Stimulated activated CD8-positive, alpha-beta memory T cell treated with anti-CD3 and anti-CD28 coated beads, Interleukin-15, amount 100 ng/mL, for 48 hours (primary cell): ENCODE data around the gene TXNDC17.
"Not testable (repeated sequence)": the region's sequence is repeated elsewhere in the genome, so short reads cannot be mapped to it uniquely, and the experiment has no call there.

Source experiments
- DNase-seq, 2 donors: peaks; one replicate each; pipeline ENCODE4 v3.0.0-alpha.2; 2020; ENCODE audit warnings: low read depth in 2 of 2

Gene TXNDC17

DNA sequence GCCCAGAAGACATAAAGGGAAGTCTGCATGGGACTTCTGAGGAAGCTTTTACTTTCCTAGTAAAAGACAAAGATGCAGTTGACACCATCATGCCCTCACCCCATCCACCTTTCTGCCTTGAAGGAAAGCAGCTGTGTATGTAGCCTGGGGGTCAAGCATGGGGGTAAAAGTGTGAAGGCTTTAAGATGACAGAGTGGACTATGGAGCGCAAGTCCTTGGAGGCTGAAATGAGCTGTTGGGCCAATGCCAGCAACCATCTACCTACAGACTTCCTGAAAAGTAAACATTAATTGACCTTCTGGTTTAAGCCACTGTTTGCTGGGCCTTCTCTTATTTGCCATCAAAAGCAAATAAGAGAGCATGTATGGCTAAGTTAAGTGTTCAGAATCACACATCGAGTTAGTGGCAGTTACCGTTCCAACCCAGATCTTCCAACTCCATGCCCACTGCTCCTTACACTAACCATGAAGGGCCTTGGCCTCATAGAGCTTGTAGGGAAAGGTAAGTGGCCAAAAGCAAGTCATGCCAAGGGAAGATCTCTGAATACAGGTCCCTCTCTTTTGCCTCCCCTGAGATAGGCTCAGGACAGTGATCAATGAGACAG lies 42.3 kb downstream of the TXNDC17 start:
- no peak for DNase-seq

DNA sequence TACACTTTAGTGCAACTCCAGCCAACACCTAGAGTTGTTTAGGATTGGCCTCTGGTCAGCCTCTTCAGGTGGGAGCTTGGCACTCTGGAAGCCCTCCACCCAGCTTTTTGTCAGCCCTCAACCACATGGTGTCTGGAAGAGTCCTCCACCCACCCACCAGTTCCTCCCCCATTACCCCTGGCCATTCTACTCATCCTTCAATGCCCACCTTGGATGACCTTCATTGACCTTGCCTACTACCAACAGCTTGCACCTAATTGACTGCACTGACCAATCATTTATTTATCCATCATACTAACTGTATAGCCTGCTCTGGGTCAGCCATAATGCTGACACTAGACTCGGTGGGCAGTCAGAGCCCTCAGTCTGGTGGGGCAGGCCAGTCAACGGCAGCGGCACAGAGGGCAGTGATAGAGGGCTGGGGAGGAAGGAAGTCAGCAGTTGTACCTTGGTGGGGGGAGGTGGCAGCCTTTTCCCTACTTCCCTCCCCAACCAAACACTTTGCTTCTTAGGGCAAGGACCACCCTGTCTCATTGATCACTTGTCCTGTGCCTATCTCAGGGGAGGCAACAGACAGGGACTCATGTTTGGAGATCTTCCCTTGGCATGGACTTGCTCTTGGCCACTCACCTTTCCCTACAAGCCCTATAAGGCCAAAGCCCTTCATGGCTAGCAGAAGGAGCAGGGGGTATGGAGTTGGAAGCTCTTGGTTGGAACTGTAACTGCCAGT lies 43.0 kb downstream of the TXNDC17 start:
- no peak for DNase-seq

DNA sequence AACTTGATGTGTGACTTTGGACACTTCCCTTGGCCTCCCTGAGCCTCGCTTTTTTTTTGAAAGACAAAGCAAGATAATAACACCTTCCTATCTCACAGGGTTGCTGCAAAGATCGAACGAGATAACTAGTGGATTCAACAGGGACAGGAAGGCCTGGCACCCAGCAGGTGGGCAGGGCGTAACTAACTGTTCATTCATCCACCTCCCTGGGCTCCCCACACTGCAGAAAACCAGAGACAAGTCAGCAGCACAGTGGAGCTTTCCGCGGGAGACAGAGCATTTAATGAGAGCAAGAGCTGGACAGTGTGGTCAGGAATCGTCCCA lies 43.6 kb downstream of the TXNDC17 start:
- no peak for DNase-seq

DNA sequence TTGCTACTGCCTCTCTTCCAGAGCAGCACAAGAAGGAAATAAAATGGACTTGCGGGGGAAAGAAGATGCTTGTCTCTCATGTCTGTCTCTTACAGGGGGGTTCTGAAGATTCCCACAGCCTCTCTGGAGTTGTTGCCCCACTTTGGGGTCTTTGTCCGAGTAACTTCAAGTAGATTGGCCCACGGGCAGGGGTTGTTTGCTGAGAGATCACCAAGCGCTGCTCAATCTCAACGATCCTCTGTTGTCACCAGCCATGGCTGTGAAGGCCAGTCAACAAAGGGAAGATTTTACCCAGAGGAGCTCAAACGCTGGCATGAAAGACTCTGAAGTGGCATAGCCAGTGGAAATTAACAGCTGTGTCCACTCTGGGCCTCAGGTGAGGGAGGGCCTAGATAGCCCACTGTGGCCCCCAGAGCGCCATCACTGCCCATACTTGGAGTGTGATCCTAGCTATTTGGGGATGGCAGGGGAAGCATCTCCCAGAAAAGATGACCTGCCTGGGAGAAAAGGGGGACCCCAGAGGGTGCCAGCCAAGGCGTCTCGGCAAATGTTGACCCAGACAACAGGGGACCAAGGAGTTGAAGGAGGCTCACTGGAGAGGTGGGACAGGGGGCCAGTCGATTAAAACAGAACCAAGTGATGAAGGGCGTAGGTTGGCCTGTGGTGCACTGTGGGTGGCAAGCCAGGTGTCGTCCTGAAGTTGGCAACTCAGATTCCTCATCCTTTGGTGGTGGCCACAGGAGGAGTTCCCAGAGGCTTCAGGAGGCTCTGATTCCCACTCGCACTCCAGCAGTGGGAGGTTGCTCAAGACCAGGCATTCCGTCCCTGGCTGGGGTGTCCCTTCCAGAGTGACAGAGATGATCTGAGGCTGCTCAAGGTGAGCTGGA lies 44.3 kb downstream of the TXNDC17 start:
- no peak for DNase-seq

DNA sequence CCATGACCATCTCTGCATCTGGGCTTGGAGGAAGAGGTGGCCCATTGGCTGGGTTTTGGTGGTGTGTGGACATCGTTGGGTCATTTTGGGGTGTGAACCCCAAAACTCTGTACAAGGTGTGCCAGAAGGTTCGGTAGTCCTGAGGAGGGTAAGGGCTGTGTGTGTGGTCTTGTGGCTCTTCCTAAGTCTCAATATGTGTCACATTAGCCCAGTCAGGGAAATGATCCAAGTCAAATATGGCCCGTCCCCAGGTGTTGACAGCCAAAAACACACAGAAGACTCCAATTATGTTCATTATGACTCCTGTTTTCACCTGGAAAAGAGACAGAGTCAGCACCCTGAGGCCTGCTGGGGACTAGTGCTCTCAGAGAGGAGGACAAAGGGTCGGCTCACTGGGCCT lies 45.2 kb downstream of the TXNDC17 start:
- no peak for DNase-seq

DNA sequence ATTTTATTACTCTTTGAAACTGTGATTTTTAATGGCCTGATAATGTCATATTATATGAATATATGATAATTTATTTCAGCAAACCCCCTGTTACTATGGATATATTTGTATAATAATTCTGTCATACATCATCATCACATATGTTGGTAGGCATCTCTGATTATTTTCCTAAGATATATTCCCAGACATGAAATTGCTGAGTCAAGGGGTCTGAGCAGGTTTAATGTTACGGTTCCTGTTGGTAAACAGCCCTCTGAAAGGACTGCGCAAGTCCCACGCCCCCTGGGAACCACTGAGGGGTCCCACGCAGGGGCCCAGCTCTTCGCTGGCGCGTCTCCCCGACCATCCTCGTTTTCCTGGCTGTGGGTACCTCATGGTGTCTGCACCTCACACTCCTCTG lies 48.1 kb downstream of the TXNDC17 start:
- no peak for DNase-seq

DNA sequence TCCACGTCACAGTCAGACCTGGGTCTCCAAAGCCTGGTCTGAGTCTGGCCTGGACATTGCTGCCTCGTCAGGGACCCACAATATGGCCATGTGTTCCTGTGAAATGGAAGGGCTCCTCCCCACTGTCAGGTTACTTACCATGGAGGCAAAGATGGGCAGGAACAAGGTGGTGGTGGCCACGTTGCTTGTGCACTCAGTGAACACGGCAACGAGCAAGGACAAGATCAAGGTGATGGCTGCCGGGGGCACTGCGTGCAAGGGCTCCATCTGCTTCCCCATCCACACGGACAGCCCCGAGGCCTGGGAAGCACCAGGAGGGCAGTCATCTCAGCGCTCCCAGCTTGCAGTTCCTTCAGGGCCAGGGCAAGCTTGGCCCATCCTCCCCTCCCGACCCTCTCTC lies 49.8 kb downstream of the TXNDC17 start:
- no peak for DNase-seq

DNA sequence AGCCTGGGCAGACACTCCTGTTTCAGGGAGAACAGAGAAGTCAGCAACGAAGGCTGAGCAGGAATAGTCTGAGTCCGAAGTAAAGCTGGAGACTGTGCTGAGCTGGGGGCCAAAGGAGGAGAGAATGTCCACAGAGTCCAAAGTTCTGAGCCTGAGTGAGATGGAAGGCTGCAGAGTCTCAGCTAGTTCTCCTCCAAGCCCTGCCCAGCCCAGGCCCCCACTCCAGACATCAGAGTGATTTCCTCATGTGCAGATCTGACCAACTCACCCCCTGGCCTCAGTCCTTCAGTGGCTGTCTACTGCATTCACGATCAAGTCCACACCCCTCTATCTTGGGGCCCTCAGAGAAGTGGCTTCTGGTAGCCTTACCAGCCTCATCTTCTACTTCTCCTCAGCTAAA lies 50.7 kb downstream of the TXNDC17 start:
- no peak for DNase-seq

DNA sequence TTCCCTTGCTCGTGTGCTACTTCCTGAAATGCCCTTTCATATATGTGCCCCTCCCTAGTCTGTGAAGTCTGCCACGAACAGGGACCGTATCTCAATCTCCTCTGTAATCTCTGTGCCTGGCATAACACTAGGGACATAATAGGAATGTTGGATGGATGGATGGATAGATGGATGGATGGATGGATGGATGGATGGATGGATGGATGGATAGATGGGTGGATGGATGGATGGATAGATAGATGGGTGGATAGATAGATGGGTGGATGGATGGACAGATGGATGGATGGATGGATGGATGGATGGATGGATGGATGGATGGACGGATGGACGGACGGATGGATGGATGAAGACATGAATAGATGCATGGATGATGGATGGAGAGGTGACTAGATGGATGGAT lies 51.1 kb downstream of the TXNDC17 start:
- not testable (repeated sequence) for DNase-seq
